HL-60 (cell line): ENCODE results near the gene TBC1D22A.

Experiments used
- CTCF ChIP-seq: IDR thresholded peaks from one replicate; pipeline ENCODE4 v1.5.1; 2011; ENCODE audit warnings: low read length, control low read depth, inconsistent platforms; ENCODE audit not compliant: insufficient read depth
- GABPA ChIP-seq: IDR thresholded peaks from 2 replicates; pipeline ENCODE4 v1.6.1; 2012; ENCODE audit warnings: low read depth
- POLR2AphosphoS5 ChIP-seq: IDR thresholded peaks from 2 replicates; pipeline ENCODE4 v1.6.1; 2012; ENCODE audit warnings: low read depth
- REST ChIP-seq: IDR thresholded peaks from 2 replicates; pipeline ENCODE4 v1.6.1; 2012; ENCODE audit warnings: low read depth; ENCODE audit not compliant: insufficient replicate concordance

- TF ChIP-seq CTCF: no peak
- no peak for TF ChIP-seq REST
- TF ChIP-seq POLR2AphosphoS5: no peak
- TF ChIP-seq GABPA: no peak
Observed at GRCh38 chr22:47221840-47222615, 459.6 kb downstream of the TBC1D22A start.
